Adrenal gland (tissue), 12 donors: Measurements from ENCODE around the gene GNRH2. TPM values are rescaled to one million over a fixed set of nuclear protein-coding genes. Genes with fewer than 3 reads are reported as not detected.

Experiments
- DNase-seq, 7 donors: peaks; one replicate each; pipeline ENCODE4 v3.0.0-alpha.2; 2019 to 2020
- H3K27ac ChIP-seq, 5 donors: fragments of 200-600 bp; sonication (generic) in 4 of 5; 1 replicate in 3 of 5; 2 replicates in 2 of 5; pipeline versions ENCODE4 v1.5.1 to v1.8.0; 2016 to 2020; ENCODE audit warnings: mild to moderate bottlenecking in 1 of 5
- H3K27me3 ChIP-seq: fragments of 200-600 bp; 2 replicates; pipeline ENCODE4 v1.8.0; 2021
- H3K36me3 ChIP-seq, 2 donors: fragments of 200-600 bp; replicated peaks in 1 of 2; 1 replicate in 1 of 2; 2 replicates in 1 of 2; pipeline versions ENCODE4 v1.5.1 to v1.8.0; 2018 to 2022
- H3K4me1 ChIP-seq, 2 donors: fragments of 200-600 bp; replicated peaks in 1 of 2; 1 replicate in 1 of 2; 2 replicates in 1 of 2; pipeline versions ENCODE4 v1.5.1 to v1.8.0; 2018 to 2021
- H3K4me3 ChIP-seq, 4 donors: fragments of 200-600 bp; sonication (generic) in 3 of 4; one replicate each; pipeline ENCODE4 v1.5.1; 2016 to 2018
- H3K9me3 ChIP-seq, 3 donors: fragments of 200-600 bp; sonication (generic) in 1 of 3; replicated peaks in 1 of 3; 1 replicate in 2 of 3; 2 replicates in 1 of 3; pipeline versions ENCODE4 v1.5.1 to v1.8.0; 2016 to 2021
- CTCF ChIP-seq, 6 experiments: fragments of 450-650 bp in 4 of 6; fragments of 200-600 bp in 2 of 6; sonication (generic) in 1 of 6; IDR thresholded peaks; 1 replicate in 5 of 6; 2 replicates in 1 of 6; pipeline versions ENCODE4 v1.5.1 to v1.8.0; 2016 to 2021; ENCODE audit warnings: antibody characterized with exemption in 6 of 6, mild to moderate bottlenecking in 2 of 6, moderate library complexity in 1 of 6
- POLR2A ChIP-seq, 2 donors: fragments of 450-650 bp; IDR thresholded peaks; one replicate each; pipeline ENCODE4 v1.6.1; 2017; ENCODE audit warnings: antibody characterized with exemption in 2 of 2, mild to moderate bottlenecking in 2 of 2, moderate library complexity in 1 of 2
- WGBS, 4 donors: extraction: QIAGEN DNeasy Blood & Tissue Kit in 2 of 4; methylation state at CpG; one replicate each; pipeline versions ENCODE4 v1.1.5 to v1.1.7; 2013 to 2017; 5-methylcytosine and 5-hydroxymethylcytosine counted together
- intact Hi-C, 2 donors: fragments of 100-400 bp; cut with DNase I; formaldehyde crosslinking; loops; one replicate each; pipeline versions ENCODE4 v1.14.1 to v1.15.0; 2022 to 2023
- polyA plus RNA-seq, 3 donors: library from polyadenylated mRNA; stranded (reverse); fragments of 200-250 nt in 2 of 3; fragments of 350-450 nt in 1 of 3; fragmentation: Illumina TruSeq in 1 of 3; extraction: RNeasy Lipid Tissue Mini Kit (QIAGEN cat#74804) in 1 of 3; gene quantifications; one replicate each; pipeline ENCODE4 v1.2.3, GENCODE V29; 2013 to 2014
- total RNA-seq, 9 donors: library from RNA; depleted of rRNA in 4 of 9; stranded (reverse); fragments of >200 nt in 4 of 9; fragments of 120-200 nt in 1 of 9; fragmentation: NEBNext Ultra II Directional in 1 of 9; extraction: Animal tissue kit (Norgen Biotek cat#: 25700) in 1 of 9; gene quantifications; one replicate each; pipeline versions ENCODE4 v1.1.0 to v1.2.4, GENCODE V29; 2013 to 2023
- donor health status: healthy with polysubstance abuse.
- donor health status: Bipolar disorder and iron deficiency.
- donor health status: DM: yes; HTN: yes; CAD: no.
- donor health status: DM: no; HTN: no; CAD: no.
- donor health status: DM: no; HTN: no; CAD: no.
- donor health status: DM: yes; HTN: yes; CAD: no.

The GNRH2 gene
- total and polyA plus RNA-seq, 12 donors: 0.34 to 4.2 (median 1.7) TPM; not detected in 7

DNA sequence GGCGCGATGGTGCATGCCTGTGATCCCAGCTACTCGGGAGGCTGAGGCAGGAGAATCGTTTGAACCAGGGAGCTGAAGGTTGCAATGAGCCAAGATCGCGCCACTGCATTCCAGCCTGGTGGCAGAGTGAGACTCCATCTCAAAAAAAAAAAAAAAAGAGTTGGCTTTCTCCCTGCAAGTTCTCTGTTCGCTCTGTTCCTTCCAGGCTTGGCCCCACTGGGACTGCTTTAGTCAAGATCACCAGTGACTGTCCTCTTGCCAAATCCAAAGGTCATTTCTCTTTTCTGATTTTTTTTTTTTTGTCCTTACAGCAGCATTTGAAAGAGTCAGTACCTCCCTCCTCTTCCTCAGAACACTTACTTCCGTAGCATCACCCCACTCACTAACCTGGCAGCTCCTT, 10.8 kb upstream of the GNRH2 start:
- H3K4me1 ChIP-seq: no peaks in the 10 kb centered on the region
- H3K27ac ChIP-seq: no peak overlapping the region
- no peaks in the 10 kb centered on the region for H3K27me3 ChIP-seq
- no peak for TF ChIP-seq POLR2A (IDR thresholded peaks at IDR 0.05)
- TF ChIP-seq CTCF (IDR thresholded peaks at IDR 0.05): no peak
- DNase-seq: peak in 4 of 7 donors; percentile 29 to 64 (median 47)
- intact Hi-C loops: no loop called here
- peaks cover 0 to 35% of the 10 kb centered on the region in 2 donors for H3K36me3 ChIP-seq
- WGBS, 4 donors: 81 to 94% (median 88%) methylated on average over 8 of the region's 8 CpGs
- no peaks in the 10 kb centered on the region for H3K9me3 ChIP-seq
- no peak overlapping the region for H3K4me3 ChIP-seq

DNA sequence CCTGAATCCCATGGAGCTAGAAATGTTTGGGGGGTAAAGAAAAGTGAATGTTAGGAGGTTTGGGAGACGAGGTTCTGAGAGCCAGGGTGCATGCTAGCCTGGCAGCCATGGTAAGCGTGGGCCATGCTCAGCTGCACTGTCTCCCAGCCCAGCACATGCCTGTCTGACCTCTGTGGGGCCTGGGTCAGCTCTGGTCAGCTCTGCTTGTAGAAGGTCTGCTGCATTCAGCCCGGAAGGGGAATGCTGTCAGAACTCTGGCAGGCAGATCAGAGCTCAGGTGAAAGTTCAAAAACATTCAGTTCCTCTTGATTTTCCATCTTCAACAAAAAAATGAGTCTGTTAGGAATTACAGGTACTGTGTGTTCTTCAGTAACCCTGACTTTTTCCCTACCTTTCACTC, 5.8 kb upstream of the GNRH2 start:
- intact Hi-C loops: no loop called here
- no peaks in the 10 kb centered on the region for H3K4me1 ChIP-seq
- no peaks in the 10 kb centered on the region for H3K9me3 ChIP-seq
- no peak for DNase-seq
- H3K27ac ChIP-seq: no peak overlapping the region
- H3K4me3 ChIP-seq: no peak overlapping the region
- TF ChIP-seq POLR2A (IDR thresholded peaks at IDR 0.05) (no peak), CTCF (IDR thresholded peaks at IDR 0.05) (no peak)
- H3K27me3 ChIP-seq: no peaks in the 10 kb centered on the region
- 85 to 97% (median 91%) methylated on average over 3 of the region's 3 CpGs for WGBS, 4 donors
- peaks cover 0 to 57% of the 10 kb centered on the region in 2 donors for H3K36me3 ChIP-seq

GRCh38 chr20:3038454-3038853, 5.0 kb upstream of the GNRH2 start:
- no peak for DNase-seq
- TF ChIP-seq CTCF (IDR thresholded peaks at IDR 0.05) (no peak), POLR2A (IDR thresholded peaks at IDR 0.05) (no peak)
- Histone ChIP-seq H3K27ac (no peak overlapping the region), H3K27me3 (no peaks in the 10 kb centered on the region), H3K4me3 (no peak overlapping the region), H3K9me3 (no peaks in the 10 kb centered on the region), H3K36me3 (peaks cover 0 to 57% of the 10 kb centered on the region in 2 donors), H3K4me1 (no peaks in the 10 kb centered on the region)
- 88 to 97% (median 90%) methylated on average over 4 to 5 of the region's 5 CpGs for WGBS, 4 donors
- intact Hi-C loops: no loop called here

GRCh38 chr20:3039426-3039825, 4.0 kb upstream of the GNRH2 start:
- H3K4me1 ChIP-seq: no peaks in the 10 kb centered on the region
- no peaks in the 10 kb centered on the region for H3K27me3 ChIP-seq
- 86 to 94% (median 92%) methylated on average over 3 to 4 of the region's 4 CpGs for WGBS, 4 donors
- no peaks in the 10 kb centered on the region for H3K9me3 ChIP-seq
- peaks cover 0 to 57% of the 10 kb centered on the region in 2 donors for H3K36me3 ChIP-seq
- H3K27ac ChIP-seq: no peak overlapping the region
- no peak for TF ChIP-seq POLR2A (IDR thresholded peaks at IDR 0.05)
- TF ChIP-seq CTCF (IDR thresholded peaks at IDR 0.05): no peak
- H3K4me3 ChIP-seq: no peak overlapping the region
- no peak for DNase-seq
- intact Hi-C loops: no loop called here
